Epithelial cell of umbilical artery (primary cell): ENCODE results near the gene C18orf32. TPM values are rescaled to one million over a fixed set of nuclear protein-coding genes. Genes with fewer than 3 reads are reported as not detected.

ENCODE experiments used
- total RNA-seq: library from RNA; depleted of rRNA; stranded (reverse); fragments of >200 nt; gene quantifications from 2 replicates; pipeline ENCODE4 v1.2.3, GENCODE V29; 2014

Gene C18orf32
- 12.0 and 13.1 TPM in 2 replicates for total RNA-seq

GRCh38 chr18:49486953-49487710 lies at the start of gene C18orf32:
TSS of gene C18orf32 (minus strand) at chr18:49487234. CDS start at chr18:49483748, 3,486 bp downstream.

GRCh38 chr18:49491857-49492693 lies 5.0 kb upstream of the C18orf32 start, which contains the start of gene RPL17:
TSS of gene RPL17 (minus strand) at chr18:49492465.

Other genes starting within 250 kb of the C18orf32 start
- gene DYM, start 26.6 kb downstream of the C18orf32 start, total RNA-seq = 22.4 and 30.1 TPM in 2 replicates
- 2,385 and 3,099 TPM in 2 replicates for gene RPL17, start 5.2 kb upstream of the C18orf32 start, total RNA-seq
- 88.9 and 150 TPM in 2 replicates for gene LIPG, start 74.8 kb upstream of the C18orf32 start, total RNA-seq